IMR-90 (cell line): ENCODE data around the gene LENG9. TPM values are rescaled to one million over a fixed set of nuclear protein-coding genes. Genes with fewer than 3 reads are reported as not detected.

Experiments used
- ATAC-seq: fragments of 200-7000 bp; cut with Tn5 transposase; 2 replicates; pipeline ENCODE4 v1.9.1; 2020; ENCODE audit warnings: low read depth, mild to moderate bottlenecking, moderate library complexity
- BruUV-seq: library from RNA; stranded (reverse); fragments of 400-500 nt; replicated peaks from 2 replicates; lab custom pipeline; 2021; lab: Mats Ljungman, UMichigan
- CTCF ChIA-PET: fragments of 300-600 bp; formaldehyde crosslinking; extraction: SDS; loops from one replicate; lab custom pipeline; 2021; ENCODE audit warnings: antibody characterized with exemption; lab: Yijun Ruan, JAX
- POLR2A ChIA-PET: fragments of 300-600 bp; sonication (Branson Sonifier 250); formaldehyde crosslinking; loops from one replicate; lab custom pipeline; 2022; ENCODE audit warnings: antibody characterized with exemption; ENCODE audit not compliant: unreplicated experiment; lab: Charles Lee
- DNase-seq: peaks from one replicate; pipeline ENCODE4 v3.0.0; 2013
- H2AFZ ChIP-seq: replicated peaks from 2 replicates; pipeline ENCODE3; 2013; ENCODE audit warnings: low read length, mild to moderate bottlenecking; ENCODE audit not compliant: poor library complexity
- H2AK5ac ChIP-seq: 2 replicates; pipeline ENCODE4 v1.6.1; 2013; ENCODE audit warnings: low read depth, low read length, inconsistent platforms
- H2AK9ac ChIP-seq: replicated peaks from 2 replicates; pipeline ENCODE3; 2013; ENCODE audit warnings: mild to moderate bottlenecking, low read depth, low read length, moderate library complexity; ENCODE audit not compliant: poor library complexity
- H2BK120ac ChIP-seq: 2 replicates; pipeline ENCODE4 v1.6.1; 2013; ENCODE audit warnings: low read depth, low read length, inconsistent platforms
- H2BK15ac ChIP-seq: 3 replicates; pipeline ENCODE4 v1.6.1; 2013; ENCODE audit warnings: low read depth, low read length, inconsistent platforms
- H2BK20ac ChIP-seq: 2 replicates; pipeline ENCODE4 v1.6.1; 2013; ENCODE audit warnings: low read depth, mild to moderate bottlenecking, inconsistent platforms, low read length, moderate library complexity
- H2BK5ac ChIP-seq: 2 replicates; pipeline ENCODE4 v1.6.1; 2013; ENCODE audit warnings: mild to moderate bottlenecking, low read depth, low read length, inconsistent platforms; ENCODE audit not compliant: poor library complexity, severe bottlenecking
- H3K14ac ChIP-seq: replicated peaks from 2 replicates; pipeline ENCODE4 v1.6.1; 2013; ENCODE audit warnings: low read depth, low read length, inconsistent platforms
- H3K18ac ChIP-seq: 2 replicates; pipeline ENCODE4 v1.6.1; 2013; ENCODE audit warnings: low read depth, low read length, control low read depth
- H3K23ac ChIP-seq: 2 replicates; pipeline ENCODE4 v1.6.1; 2013; ENCODE audit warnings: low read depth, low read length, inconsistent platforms
- H3K27ac ChIP-seq: 2 replicates; pipeline ENCODE4 v1.5.1; 2013; ENCODE audit warnings: mild to moderate bottlenecking, control low read depth, low read length; ENCODE audit not compliant: insufficient read depth
- H3K27me3 ChIP-seq: 2 replicates; pipeline ENCODE4 v1.6.1; 2013; ENCODE audit warnings: low read length; ENCODE audit not compliant: control insufficient read depth, insufficient read depth
- H3K36me3 ChIP-seq: 2 replicates; pipeline ENCODE4 v1.6.1; 2013; ENCODE audit warnings: low read length, mixed read lengths; ENCODE audit not compliant: control insufficient read depth, insufficient read depth
- H3K4ac ChIP-seq: 2 replicates; pipeline ENCODE4 v1.6.1; 2013; ENCODE audit warnings: low read depth, low read length, inconsistent platforms
- H3K4me1 ChIP-seq: 2 replicates; pipeline ENCODE4 v1.6.1; 2013; ENCODE audit warnings: low read length, mixed read lengths; ENCODE audit not compliant: control insufficient read depth, insufficient read depth
- H3K4me2 ChIP-seq: 2 replicates; pipeline ENCODE4 v1.6.1; 2013; ENCODE audit warnings: low read depth, mild to moderate bottlenecking, control low read depth, low read length, moderate library complexity
- H3K4me3 ChIP-seq: 2 replicates; pipeline ENCODE4 v1.5.1; 2013; ENCODE audit warnings: low read depth, mild to moderate bottlenecking, control low read depth, low read length, moderate library complexity; ENCODE audit not compliant: insufficient read depth
- H3K56ac ChIP-seq: 2 replicates; pipeline ENCODE4 v1.6.1; 2013; ENCODE audit warnings: low read length, inconsistent platforms; ENCODE audit not compliant: insufficient read depth; ENCODE audit errors: extremely low read depth
- H3K79me1 ChIP-seq, 2 experiments: 2 replicates each; pipeline ENCODE4 v1.6.1; 2013; ENCODE audit warnings: low read length in 2 of 2, inconsistent platforms in 1 of 2, low read depth in 1 of 2
- H3K9ac ChIP-seq: 2 replicates; pipeline ENCODE4 v1.6.1; 2013; ENCODE audit warnings: low read depth, low read length, control low read depth
- H3K9me1 ChIP-seq: 2 replicates; pipeline ENCODE4 v1.6.1; 2013; ENCODE audit warnings: low read length, inconsistent platforms; ENCODE audit not compliant: insufficient read depth
- H3K9me3 ChIP-seq: 2 replicates; pipeline ENCODE4 v1.6.1; 2013; ENCODE audit warnings: low read length; ENCODE audit not compliant: control insufficient read depth, insufficient read depth
- H4K20me1 ChIP-seq: 2 replicates; pipeline ENCODE4 v1.6.1; 2013; ENCODE audit warnings: low read length, inconsistent platforms; ENCODE audit not compliant: insufficient read depth
- H4K5ac ChIP-seq: 2 replicates; pipeline ENCODE4 v1.6.1; 2013; ENCODE audit warnings: mild to moderate bottlenecking, low read depth, low read length, control low read depth
- H4K8ac ChIP-seq, 2 experiments: 2 replicates each; pipeline ENCODE4 v1.6.1; 2013; ENCODE audit warnings: low read depth in 2 of 2, low read length in 2 of 2, control low read depth in 1 of 2, inconsistent platforms in 1 of 2
- H4K91ac ChIP-seq: 2 replicates; pipeline ENCODE4 v1.6.1; 2013; ENCODE audit warnings: low read depth, low read length, inconsistent platforms; ENCODE audit not compliant: insufficient read depth
- BHLHE40 ChIP-seq: fragments of 150-350 bp; IDR thresholded peaks from 2 replicates; pipeline ENCODE4 v1.6.1; 2016; ENCODE audit warnings: mild to moderate bottlenecking, low read depth, low read length
- CEBPB ChIP-seq: IDR thresholded peaks from 2 replicates; pipeline ENCODE4 v1.6.1; 2012; ENCODE audit warnings: low read depth, low read length, improper control_type of control experiment
- CHD1 ChIP-seq: IDR thresholded peaks from 2 replicates; pipeline ENCODE4 v1.6.1; 2012; ENCODE audit warnings: low read depth, low read length, improper control_type of control experiment
- CTCF ChIP-seq: conservative IDR thresholded peaks from 2 replicates; pipeline ENCODE4 v1.5.1; 2012; ENCODE audit warnings: mild to moderate bottlenecking, low read depth, low read length, improper control_type of control experiment
- ELK1 ChIP-seq: fragments of 150-350 bp; IDR thresholded peaks from 2 replicates; pipeline ENCODE4 v1.6.1; 2016; ENCODE audit warnings: low read depth, mild to moderate bottlenecking, low read length, moderate library complexity, borderline replicate concordance
- FOS ChIP-seq: fragments of 150-350 bp; IDR thresholded peaks from 2 replicates; pipeline ENCODE4 v1.6.1; 2016; ENCODE audit warnings: low read depth, low read length
- MAFK ChIP-seq: IDR thresholded peaks from 2 replicates; pipeline ENCODE4 v1.6.1; 2012; ENCODE audit warnings: low read depth, low read length, improper control_type of control experiment
- MAZ ChIP-seq: IDR thresholded peaks from 2 replicates; pipeline ENCODE4 v1.6.1; 2012; ENCODE audit warnings: low read depth, mild to moderate bottlenecking, low read length, improper control_type of control experiment, moderate library complexity, borderline replicate concordance
- MXI1 ChIP-seq: IDR thresholded peaks from 2 replicates; pipeline ENCODE4 v1.6.1; 2012; ENCODE audit warnings: low read depth, mild to moderate bottlenecking, low read length, moderate library complexity, borderline replicate concordance
- NFE2L2 ChIP-seq: fragments of 150-350 bp; IDR thresholded peaks from 2 replicates; pipeline ENCODE4 v1.6.1; 2016; ENCODE audit warnings: low read depth, mild to moderate bottlenecking, low read length
- RAD21 ChIP-seq: IDR thresholded peaks from 2 replicates; pipeline ENCODE4 v1.6.1; 2012; ENCODE audit warnings: low read length, improper control_type of control experiment
- RCOR1 ChIP-seq: IDR thresholded peaks from 2 replicates; pipeline ENCODE4 v1.6.1; 2012; ENCODE audit warnings: mild to moderate bottlenecking, low read length, improper control_type of control experiment; ENCODE audit not compliant: insufficient replicate concordance
- RFX5 ChIP-seq: IDR thresholded peaks from 2 replicates; pipeline ENCODE4 v1.8.0; 2012; ENCODE audit warnings: low read depth, mild to moderate bottlenecking, low read length, moderate library complexity
- USF2 ChIP-seq: fragments of 150-350 bp; IDR thresholded peaks from 2 replicates; pipeline ENCODE4 v1.6.1; 2017; ENCODE audit warnings: mild to moderate bottlenecking, antibody characterized with exemption, low read length, low read depth
- WGBS, 2 experiments: methylation state at CpG; one replicate each; pipeline versions ENCODE4 v1.1.5 to v1.1.7; 2013; ENCODE audit warnings: missing lambda C conversion rate in 2 of 2; ENCODE audit not compliant: insufficient read length in 1 of 2; ENCODE audit errors: extremely low coverage in 2 of 2; 5-methylcytosine and 5-hydroxymethylcytosine counted together
- dilution Hi-C: fragments of 300-500 bp; cut with HindIII; formaldehyde crosslinking; loops from one replicate; pipeline ENCODE4 v1.14.3; 2018; ENCODE audit warnings: low sequenced_read_pairs; ENCODE audit not compliant: unreplicated experiment
- in situ Hi-C: fragments of 300-500 bp; cut with MboI; formaldehyde crosslinking; loops from 3 replicates; pipeline ENCODE4 v1.14.3; 2019; ENCODE audit warnings: low sequenced_read_pairs, inconsistent platforms, mixed read lengths
- intact Hi-C: fragments of 100-400 bp; cut with micrococcal nuclease; formaldehyde crosslinking; loops from 2 replicates; pipeline ENCODE4 v1.10.0; 2022
- polyA plus RNA-seq, 3 experiments: library from polyadenylated mRNA; depleted of rRNA; stranded (reverse); fragments of >200 nt; gene quantifications; 2 replicates each; pipeline ENCODE4 v1.2.3, GENCODE V29; 2012; ENCODE audit warnings: low replicate concordance in 1 of 3
- total RNA-seq: library from RNA; depleted of rRNA; stranded (reverse); fragments of >200 nt; gene quantifications from 2 replicates; pipeline ENCODE4 v1.2.3, GENCODE V29; 2012

LENG9 gene
- total and polyA plus RNA-seq, 2 of the 4 experiments (the other 2 are of a cell fraction), result 0.94 to 1.1 TPM

GRCh38 chr19:54484451-54484850 is 20.9 kb upstream of the LENG9 start:
- POLR2A ChIA-PET, result no interaction called here
- TF ChIP-seq CTCF, result no peak
- no peak for TF ChIP-seq RFX5
- no peak for TF ChIP-seq RAD21
- TF ChIP-seq MXI1, result no peak
- no peak for TF ChIP-seq NFE2L2
- no peak for TF ChIP-seq ELK1
- no peak for TF ChIP-seq MAZ
- TF ChIP-seq CEBPB, result no peak
- no peak for TF ChIP-seq USF2
- no peak for TF ChIP-seq FOS
- no peak for TF ChIP-seq CHD1
- TF ChIP-seq BHLHE40, result no peak
- no peak for TF ChIP-seq RCOR1
- TF ChIP-seq MAFK, result no peak
- WGBS, 2 experiments, result 84% methylated on average over 5 of the region's 10 CpGs; no CpG with 5 or more reads in 1 of the 2 experiments

More at GRCh38 chr19:54484451-54484850, 20.9 kb upstream of the LENG9 start:
- Histone ChIP-seq H2BK20ac (no peak overlapping the region), H4K8ac (no peak overlapping the region), H3K9me1 (no peaks in the 10 kb centered on the region; the same call in 1 of the 2 replicates), H3K18ac (no peak overlapping the region), H2AK5ac (no peak overlapping the region), H3K56ac (no peak overlapping the region), H3K27me3 (no peaks in the 10 kb centered on the region), H3K23ac (no peak overlapping the region), H2BK5ac (no peak overlapping the region), H2AFZ (no peak overlapping the region), H2BK15ac (no peak overlapping the region), H3K4me3 (no peak overlapping the region), H3K4me1 (no peaks in the 10 kb centered on the region), H3K79me1 (no peaks in the 10 kb centered on the region), H3K4ac (no peak overlapping the region), H4K5ac (no peak overlapping the region), H4K91ac (no peak overlapping the region), H3K4me2 (no peak overlapping the region), H2BK120ac (no peak overlapping the region), H3K27ac (no peak overlapping the region), H3K9ac (no peak overlapping the region), H4K20me1 (no peaks in the 10 kb centered on the region), H3K14ac (no peak overlapping the region), H3K9me3 (no peaks in the 10 kb centered on the region), H3K36me3 (no peaks in the 10 kb centered on the region), H2AK9ac (no peak overlapping the region)
- dilution Hi-C loops, result no loop called here
- DNase-seq (no peak), ATAC-seq (no peak)
- in situ Hi-C loops, result no loop called here
- intact Hi-C loops, result no loop called here
- CTCF ChIA-PET, result no interaction called here
- no TSS peak for BruUV-seq
